GM19463 (cell line): ENCODE data around the gene CCRL2.
"Not testable (repeated sequence)": the region's sequence is repeated elsewhere in the genome, so short reads cannot be mapped to it uniquely, and the experiment has no call there.

ENCODE experiments used
- ATAC-seq: cut with Tn5 transposase; IDR thresholded peaks from one replicate; pipeline ENCODE4 v1.9.1; 2021; ENCODE audit warnings: mild to moderate bottlenecking, moderate library complexity; ENCODE audit not compliant: unreplicated experiment

Gene CCRL2

DNA sequence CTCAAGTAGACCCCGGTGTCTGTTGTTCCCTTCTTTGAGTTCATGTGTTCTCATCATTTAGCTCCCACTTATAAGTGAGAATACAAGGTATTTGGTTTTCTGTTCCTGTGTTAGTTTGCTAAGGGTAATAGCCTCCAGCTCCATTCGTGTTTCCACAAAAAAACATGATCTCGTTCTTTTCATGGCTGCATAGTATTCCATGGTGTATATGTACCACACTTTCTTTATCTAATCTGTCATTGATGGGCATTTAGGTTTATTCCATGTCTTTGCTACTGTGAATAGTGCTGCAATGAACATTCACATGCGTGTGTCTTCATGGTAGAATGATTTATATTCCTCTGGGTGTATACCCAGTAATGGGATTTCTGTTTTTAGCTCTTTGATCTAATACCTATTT is 4.2 kb upstream of the CCRL2 start:
- not testable (repeated sequence) for ATAC-seq

DNA sequence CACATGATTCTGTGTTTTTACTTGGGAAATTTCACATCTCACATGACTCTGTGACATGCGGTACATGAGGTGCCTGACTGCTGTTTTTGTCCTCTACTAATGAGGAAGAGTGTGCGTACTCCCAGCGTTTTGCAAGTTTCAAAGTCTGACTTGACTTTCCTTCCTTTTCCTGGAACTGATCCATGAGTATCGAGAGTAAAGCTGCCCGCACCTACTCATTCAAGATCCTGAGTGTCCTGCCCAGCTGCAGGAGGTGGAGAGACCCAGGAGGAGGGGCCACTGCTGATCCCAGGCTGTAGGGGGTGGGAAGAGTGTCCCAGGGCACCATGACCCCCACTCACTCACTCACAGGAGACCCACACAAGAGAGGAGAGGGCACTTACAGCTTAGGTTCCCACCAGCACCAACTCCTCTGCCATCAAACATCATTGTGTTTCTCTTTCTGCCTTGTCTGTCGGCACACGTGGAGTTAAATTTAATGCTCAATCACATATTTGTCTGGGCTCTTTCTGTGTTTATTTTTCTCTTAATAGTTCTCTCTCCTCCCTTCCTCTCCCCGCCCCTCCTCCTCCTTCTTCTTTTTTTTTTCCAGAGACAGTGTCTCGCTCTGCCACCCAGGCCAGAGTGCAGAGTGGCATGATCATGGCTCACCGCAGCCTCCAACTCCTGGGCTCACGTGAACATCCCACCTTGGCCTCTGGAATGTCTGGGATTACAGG is 1.6 kb upstream of the CCRL2 start:
- no peak for ATAC-seq

- ATAC-seq: no peak
Measured at GRCh38 chr3:46406443-46406787, 644 bp upstream of the CCRL2 start.

GRCh38 chr3:46407970-46408369 is 911 bp downstream of the CCRL2 start:
- no peak for ATAC-seq

DNA sequence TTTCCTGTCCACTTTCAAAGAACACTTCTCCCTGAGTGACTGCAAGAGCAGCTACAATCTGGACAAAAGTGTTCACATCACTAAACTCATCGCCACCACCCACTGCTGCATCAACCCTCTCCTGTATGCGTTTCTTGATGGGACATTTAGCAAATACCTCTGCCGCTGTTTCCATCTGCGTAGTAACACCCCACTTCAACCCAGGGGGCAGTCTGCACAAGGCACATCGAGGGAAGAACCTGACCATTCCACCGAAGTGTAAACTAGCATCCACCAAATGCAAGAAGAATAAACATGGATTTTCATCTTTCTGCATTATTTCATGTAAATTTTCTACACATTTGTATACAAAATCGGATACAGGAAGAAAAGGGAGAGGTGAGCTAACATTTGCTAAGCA is 1.8 kb downstream of the CCRL2 start:
- ATAC-seq: no peak

- ATAC-seq: no peak
Measured at GRCh38 chr3:46409739-46410489, 2.9 kb downstream of the CCRL2 start.

- ATAC-seq: no peak
Measured at GRCh38 chr3:46410669-46411068, 3.6 kb downstream of the CCRL2 start.

DNA sequence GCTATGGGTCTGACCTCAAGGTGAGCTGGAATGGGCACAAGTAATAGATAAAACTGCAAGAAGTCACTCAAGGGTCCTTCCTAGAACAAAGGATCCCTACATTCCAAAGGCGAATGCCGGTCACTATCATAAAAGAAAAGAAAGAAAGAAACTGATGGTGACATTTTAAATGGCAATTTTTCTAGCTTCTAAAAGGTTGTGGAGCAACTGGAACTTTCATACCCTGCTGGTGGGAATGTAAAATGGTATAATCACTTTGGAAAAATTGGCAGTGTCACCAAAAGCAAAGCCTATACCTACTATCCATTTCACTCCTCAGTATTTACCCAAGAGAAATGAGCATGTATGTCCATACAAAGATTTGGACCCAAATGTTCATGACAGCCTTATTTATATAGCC is 4.2 kb downstream of the CCRL2 start:
- no peak for ATAC-seq

DNA sequence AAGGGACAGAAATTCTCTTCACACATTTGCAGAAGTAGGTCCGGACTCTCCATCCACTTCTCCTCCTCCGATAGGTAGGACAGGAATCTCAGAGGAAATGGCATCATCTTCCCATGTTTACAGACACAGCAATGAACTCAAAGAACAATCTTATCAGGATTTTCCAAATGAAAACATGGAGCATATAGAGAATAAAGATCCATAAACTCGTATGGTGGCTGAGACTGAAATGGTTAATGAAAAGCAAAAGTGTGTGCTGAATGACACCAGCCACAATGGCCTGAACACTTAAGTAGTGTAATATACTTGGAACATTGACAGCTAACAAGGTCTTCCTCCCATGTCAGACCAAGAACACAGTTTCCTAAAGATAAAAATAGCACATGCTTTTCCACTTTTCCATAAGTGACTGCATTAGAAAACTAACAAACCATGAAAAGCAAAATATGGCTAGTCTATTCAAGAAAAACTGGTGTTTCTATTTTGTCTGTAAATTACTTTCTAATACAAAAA is 5.8 kb downstream of the CCRL2 start:
- ATAC-seq: no peak

DNA sequence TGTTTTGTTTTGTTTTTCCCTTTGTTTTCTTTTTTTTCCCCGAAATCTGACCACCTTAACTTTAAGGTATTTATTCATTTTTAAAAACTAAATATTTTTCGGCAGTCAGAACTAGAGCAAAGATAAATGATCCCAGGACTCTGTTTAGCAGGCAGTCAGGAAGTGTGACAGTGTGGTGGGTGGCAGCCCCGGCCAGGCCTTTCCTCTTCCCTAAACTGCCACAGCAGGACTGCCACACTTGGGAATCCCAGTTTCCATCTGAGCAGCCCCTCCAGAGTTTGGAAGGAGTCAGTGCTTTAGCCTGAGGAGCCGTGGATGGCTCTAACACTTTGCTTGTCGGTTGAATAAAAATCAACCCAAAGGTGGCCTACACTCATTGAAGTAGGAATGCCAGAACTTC is 6.9 kb downstream of the CCRL2 start:
- ATAC-seq: no peak

DNA sequence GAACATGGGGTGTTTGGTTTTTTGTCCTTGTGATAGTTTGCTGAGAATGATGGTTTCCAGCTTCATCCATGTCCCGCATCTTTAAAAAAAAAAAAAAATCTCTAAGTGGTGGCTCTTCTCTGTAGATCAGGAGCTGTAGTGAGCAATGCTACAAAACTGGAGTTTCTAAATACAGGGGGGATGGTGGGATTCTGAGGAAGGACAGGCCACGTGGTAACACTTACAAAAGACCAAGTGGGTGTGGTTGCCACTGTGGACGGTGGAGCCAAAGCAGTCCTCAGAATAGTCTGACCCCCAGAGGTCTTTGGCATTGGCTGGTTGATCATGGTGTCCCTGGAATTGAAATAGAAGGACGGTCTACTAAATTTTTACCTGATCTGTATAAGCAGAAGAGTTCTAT is 7.7 kb downstream of the CCRL2 start:
- ATAC-seq: no peak

DNA sequence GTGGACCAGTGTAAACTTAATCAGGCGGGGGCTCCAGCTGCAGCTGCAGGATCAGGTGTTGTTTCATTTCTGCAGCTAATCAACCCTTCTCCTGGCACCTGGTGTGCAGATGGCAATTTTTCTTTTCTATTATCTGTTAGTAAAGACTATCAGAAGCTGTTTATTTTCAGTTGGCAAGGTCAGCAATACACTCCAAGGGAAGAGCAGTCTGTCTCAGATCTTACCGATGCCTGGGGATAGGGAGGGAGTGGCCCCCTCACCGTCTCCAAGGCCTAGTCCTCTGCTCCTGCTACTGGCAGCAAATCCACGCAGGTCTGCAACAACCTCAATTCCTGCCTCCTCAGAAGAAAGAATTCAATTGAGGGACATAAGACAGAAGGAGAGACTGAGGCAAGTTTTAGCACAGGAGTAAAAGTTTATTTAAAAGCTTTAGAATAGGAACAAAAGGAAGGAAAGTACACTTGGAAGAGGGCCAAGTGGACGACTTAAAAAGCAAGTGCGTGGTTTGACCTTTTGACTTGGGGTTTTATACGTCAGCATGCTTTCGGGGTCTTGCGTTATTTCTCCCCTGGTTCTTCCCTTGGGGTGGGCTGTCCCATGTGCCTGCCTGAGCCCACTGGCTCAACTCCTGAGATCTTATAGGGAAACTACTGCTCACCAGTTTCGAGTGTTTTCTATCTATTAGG is 9.2 kb downstream of the CCRL2 start:
- no peak for ATAC-seq

DNA sequence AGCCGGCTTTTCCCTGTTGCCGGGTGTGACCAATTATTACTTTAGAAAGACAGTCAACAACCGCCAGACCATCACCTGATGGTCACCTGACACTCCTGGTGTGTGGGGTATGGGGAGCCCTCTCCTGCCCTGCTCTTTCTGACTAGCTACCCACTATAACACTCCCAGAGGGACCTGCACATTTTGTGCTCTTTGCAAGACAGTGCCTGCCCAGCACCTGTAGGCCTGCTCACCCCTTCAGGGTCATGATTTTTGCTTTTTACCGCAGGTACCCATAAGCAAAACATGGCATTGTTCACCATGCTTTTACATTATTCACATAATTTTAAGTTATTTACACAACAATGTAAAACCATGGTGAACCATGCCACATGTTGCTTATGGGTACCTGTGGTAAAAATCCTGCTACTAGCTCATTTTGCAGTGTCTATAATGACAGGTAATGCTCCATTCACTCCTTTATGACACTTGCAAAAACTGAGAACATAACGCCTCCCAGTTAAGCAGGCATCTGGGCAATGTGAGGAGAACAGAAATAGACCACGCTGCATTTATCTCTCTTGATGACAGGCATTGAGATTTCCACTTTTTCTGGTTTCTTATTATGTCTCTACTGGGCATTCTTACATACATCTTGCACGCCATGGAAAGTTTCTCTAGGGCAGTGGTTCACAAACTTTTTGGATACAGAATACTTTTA is 9.9 kb downstream of the CCRL2 start:
- ATAC-seq: no peak

DNA sequence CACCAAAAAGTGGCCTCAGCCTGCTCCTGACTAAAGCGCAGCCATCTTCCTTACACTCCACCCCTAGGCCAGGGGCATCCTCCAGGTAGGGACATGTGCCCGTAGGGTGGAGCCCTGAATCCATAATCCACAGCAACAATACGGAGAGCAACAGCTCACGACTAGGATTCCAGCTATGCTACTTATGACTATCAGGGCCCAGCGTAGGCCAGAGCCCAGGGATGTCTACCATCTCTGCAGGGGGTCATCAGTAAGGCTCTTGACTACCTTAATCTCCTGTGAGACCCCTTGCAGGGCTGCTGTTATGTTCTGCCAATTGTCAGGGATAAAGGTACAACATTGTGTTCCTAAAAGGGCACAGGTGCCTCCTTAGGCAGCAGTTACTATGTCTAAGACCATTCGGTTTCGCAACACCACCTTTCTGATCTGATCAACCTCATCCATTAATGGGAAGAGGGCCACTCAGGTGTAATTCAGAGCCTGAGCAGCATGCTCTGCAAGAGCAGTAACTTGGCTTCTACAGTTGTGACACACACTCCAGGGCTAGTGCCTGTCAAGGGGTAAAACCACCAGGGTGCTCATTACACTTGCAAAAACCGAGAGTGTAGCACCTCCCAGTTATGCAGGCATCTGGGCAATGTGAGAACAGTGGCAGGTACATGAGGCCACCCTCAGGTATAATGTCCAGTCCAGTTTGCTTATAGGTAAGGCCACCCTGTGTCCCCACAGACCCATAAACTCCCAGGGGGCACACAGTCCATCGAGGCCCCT is 11.0 kb downstream of the CCRL2 start:
- no peak for ATAC-seq

GRCh38 chr3:46419816-46420215 is 12.8 kb downstream of the CCRL2 start:
- no peak for ATAC-seq

DNA sequence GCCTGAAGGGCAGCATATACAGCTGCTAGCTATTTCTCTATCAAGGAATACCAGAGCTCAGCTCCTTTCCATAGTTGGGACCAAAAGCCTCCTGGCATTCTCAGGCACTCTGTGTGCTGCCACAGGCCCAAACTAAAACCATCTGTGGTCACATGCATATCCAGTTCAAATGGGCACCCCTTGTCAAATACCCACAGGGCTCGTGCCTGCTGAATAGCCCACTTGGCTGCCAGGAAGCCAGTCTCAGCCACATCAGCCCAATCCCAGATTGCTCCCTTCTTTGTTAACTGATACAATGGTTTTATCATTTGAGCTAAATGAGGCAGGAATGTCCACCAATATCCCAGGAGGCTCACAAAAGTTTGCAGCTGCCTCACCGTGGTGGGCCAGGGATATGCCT is 13.9 kb downstream of the CCRL2 start:
- ATAC-seq: no peak

DNA sequence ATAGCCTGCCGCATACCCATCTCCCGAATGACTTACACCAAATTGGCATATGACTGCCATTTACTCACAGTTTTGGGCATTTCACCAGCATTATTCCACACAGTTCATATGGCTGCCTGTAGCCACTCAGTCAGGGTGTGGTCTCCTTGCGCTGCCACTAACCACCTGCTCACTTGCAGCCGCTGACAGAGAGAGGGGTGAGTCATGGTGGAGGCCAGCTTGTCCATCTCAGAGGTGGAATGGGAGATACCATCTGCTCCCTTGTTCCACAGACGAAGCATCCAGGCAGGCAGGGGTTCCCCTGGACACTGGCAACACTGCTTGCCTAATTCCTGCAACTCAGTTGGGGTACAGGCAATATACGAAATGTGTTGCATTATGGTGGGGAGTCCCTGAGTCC is 15.6 kb downstream of the CCRL2 start:
- no peak for ATAC-seq

GRCh38 chr3:46423588-46423987 is 16.5 kb downstream of the CCRL2 start:
- ATAC-seq: no peak

DNA sequence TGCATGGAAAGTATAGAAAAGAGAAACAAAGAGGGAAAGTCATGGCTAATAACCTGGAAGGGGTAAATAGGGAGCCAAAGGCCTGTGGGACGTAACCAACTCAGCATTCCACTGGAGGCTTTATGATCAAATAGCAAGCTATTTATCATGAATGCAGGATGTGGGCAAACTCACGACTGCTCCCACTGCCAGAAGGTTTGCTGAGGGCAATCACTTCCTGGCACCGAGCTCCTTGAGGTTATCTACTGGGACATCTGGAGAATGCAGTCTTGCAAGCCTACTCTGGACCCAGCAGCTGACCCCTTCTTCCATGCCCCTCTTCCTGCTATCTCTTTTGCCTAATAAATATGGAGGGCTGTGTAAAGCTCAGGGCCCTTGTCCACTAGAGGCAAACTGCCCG is 19.4 kb downstream of the CCRL2 start:
- ATAC-seq: not testable (repeated sequence)

GRCh38 chr3:46427404-46427803 is 20.3 kb downstream of the CCRL2 start:
- not testable (repeated sequence) for ATAC-seq
